ENCODE measurements around the gene NDEL1. TPM values are rescaled to one million over a fixed set of nuclear protein-coding genes. Genes with fewer than 3 reads are reported as not detected.

NDEL1 gene
- total RNA-seq, 1 donor from 2014 or later = 72.4 TPM

- no peak for DNase-seq (ENCODE audit: low spot score)
- no peaks in the 10 kb centered on the region for H3K36me3 Mint-ChIP-seq (ENCODE audit: low read depth)
- peaks cover 40% of the 10 kb centered on the region for H3K27me3 Mint-ChIP-seq (ENCODE audit: insufficient read depth)
- intact Hi-C loops (cut with micrococcal nuclease) = no loop called here
- H3K27ac Mint-ChIP-seq = no peak overlapping the region
- H3K4me1 Mint-ChIP-seq (ENCODE audit: low read depth) = peaks cover 5% of the 10 kb centered on the region
- no peaks in the 10 kb centered on the region for H3K9me3 Mint-ChIP-seq
- H3K4me3 Mint-ChIP-seq = no peak overlapping the region
Observed at GRCh38 chr17:8420041-8420934, 15.4 kb upstream of the NDEL1 start.

GRCh38 chr17:8421571-8421970, 14.1 kb upstream of the NDEL1 start:
- H3K27ac Mint-ChIP-seq = no peak overlapping the region
- H3K9me3 Mint-ChIP-seq = no peaks in the 10 kb centered on the region
- no peak for DNase-seq (ENCODE audit: low spot score)
- peaks cover 38% of the 10 kb centered on the region for H3K27me3 Mint-ChIP-seq (ENCODE audit: insufficient read depth)
- no peaks in the 10 kb centered on the region for H3K36me3 Mint-ChIP-seq (ENCODE audit: low read depth)
- H3K4me1 Mint-ChIP-seq (ENCODE audit: low read depth) = peaks cover 5% of the 10 kb centered on the region
- intact Hi-C loops (cut with micrococcal nuclease) = no loop called here
- H3K4me3 Mint-ChIP-seq = no peak overlapping the region

- H3K27me3 Mint-ChIP-seq (ENCODE audit: insufficient read depth) = peaks cover 18% of the 10 kb centered on the region
- no peak overlapping the region for H3K27ac Mint-ChIP-seq
- H3K4me1 Mint-ChIP-seq (ENCODE audit: low read depth) = no peaks in the 10 kb centered on the region
- H3K36me3 Mint-ChIP-seq (ENCODE audit: low read depth) = no peaks in the 10 kb centered on the region
- DNase-seq (ENCODE audit: low spot score) = no peak
- H3K4me3 Mint-ChIP-seq = no peak overlapping the region
- H3K9me3 Mint-ChIP-seq = no peaks in the 10 kb centered on the region
- intact Hi-C loops (cut with micrococcal nuclease) = no loop called here
Observed at GRCh38 chr17:8426094-8426720, 9.5 kb upstream of the NDEL1 start.

GRCh38 chr17:8426802-8427201, 8.9 kb upstream of the NDEL1 start:
- intact Hi-C loops (cut with micrococcal nuclease) = no loop called here
- Mint-ChIP-seq H3K4me3 (no peak overlapping the region), H3K27ac (no peak overlapping the region), H3K36me3 (ENCODE audit: low read depth) (no peaks in the 10 kb centered on the region), H3K27me3 (ENCODE audit: insufficient read depth) (peaks cover 15% of the 10 kb centered on the region), H3K9me3 (no peaks in the 10 kb centered on the region), H3K4me1 (ENCODE audit: low read depth) (no peaks in the 10 kb centered on the region)
- DNase-seq (ENCODE audit: low spot score) = no peak

- intact Hi-C loops (cut with micrococcal nuclease) = loop anchor here (10.0 kb wide), 1 partner anchor 296 kb away; no protein-coding TSS in a partner anchor
- Mint-ChIP-seq H3K36me3 (ENCODE audit: low read depth) (no peaks in the 10 kb centered on the region), H3K4me1 (ENCODE audit: low read depth) (no peaks in the 10 kb centered on the region), H3K27me3 (ENCODE audit: insufficient read depth) (peaks cover 2% of the 10 kb centered on the region), H3K9me3 (no peaks in the 10 kb centered on the region), H3K4me3 (no peak overlapping the region), H3K27ac (no peak overlapping the region)
- no peak for DNase-seq (ENCODE audit: low spot score)
Observed at GRCh38 chr17:8430966-8431365, 4.7 kb upstream of the NDEL1 start.

GRCh38 chr17:8436169-8436843, 622 bp downstream of the NDEL1 start:
- peak; percentile 64 for DNase-seq (ENCODE audit: low spot score)
- intact Hi-C loops (cut with micrococcal nuclease) = loop anchor here (5.0 to 10.0 kb wide), 3 partner anchors 302 to 461 kb away; no protein-coding TSS in a partner anchor
- Mint-ChIP-seq H3K27ac (peak overlapping the region; percentile 92), H3K36me3 (ENCODE audit: low read depth) (peaks cover 6% of the 10 kb centered on the region), H3K4me3 (peak overlapping the region; percentile 88), H3K4me1 (ENCODE audit: low read depth) (peaks cover 21% of the 10 kb centered on the region), H3K9me3 (no peaks in the 10 kb centered on the region), H3K27me3 (ENCODE audit: insufficient read depth) (no peaks in the 10 kb centered on the region)

GRCh38 chr17:8436844-8437171, 1.1 kb downstream of the NDEL1 start:
- Mint-ChIP-seq H3K4me3 (peak overlapping the region; percentile 88), H3K27ac (peak overlapping the region; percentile 92), H3K27me3 (ENCODE audit: insufficient read depth) (no peaks in the 10 kb centered on the region), H3K4me1 (ENCODE audit: low read depth) (peaks cover 26% of the 10 kb centered on the region), H3K36me3 (ENCODE audit: low read depth) (peaks cover 6% of the 10 kb centered on the region), H3K9me3 (no peaks in the 10 kb centered on the region)
- intact Hi-C loops (cut with micrococcal nuclease) = loop anchor here (5.0 to 10.0 kb wide), 3 partner anchors 302 to 460 kb away; no protein-coding TSS in a partner anchor
- no peak for DNase-seq (ENCODE audit: low spot score)

- Mint-ChIP-seq H3K27me3 (ENCODE audit: insufficient read depth) (no peaks in the 10 kb centered on the region), H3K4me3 (no peak overlapping the region), H3K4me1 (ENCODE audit: low read depth) (peaks cover 34% of the 10 kb centered on the region), H3K27ac (no peak overlapping the region), H3K9me3 (no peaks in the 10 kb centered on the region), H3K36me3 (ENCODE audit: low read depth) (peaks cover 6% of the 10 kb centered on the region)
- intact Hi-C loops (cut with micrococcal nuclease) = loop anchor here (5.0 to 10.0 kb wide), 3 partner anchors 304 to 459 kb away; no protein-coding TSS in a partner anchor
- no peak for DNase-seq (ENCODE audit: low spot score)
Observed at GRCh38 chr17:8438441-8438840, 2.8 kb downstream of the NDEL1 start.

- H3K4me3 Mint-ChIP-seq = no peak overlapping the region
- peaks cover 45% of the 10 kb centered on the region for H3K4me1 Mint-ChIP-seq (ENCODE audit: low read depth)
Observed at GRCh38 chr17:8439681-8440080, 4.0 kb downstream of the NDEL1 start.

GRCh38 chr17:8441690-8442089, 6.0 kb downstream of the NDEL1 start:
- Mint-ChIP-seq H3K4me3 (no peak overlapping the region), H3K36me3 (ENCODE audit: low read depth) (peaks cover 12% of the 10 kb centered on the region), H3K9me3 (no peaks in the 10 kb centered on the region), H3K4me1 (ENCODE audit: low read depth) (peaks cover 45% of the 10 kb centered on the region), H3K27me3 (ENCODE audit: insufficient read depth) (no peaks in the 10 kb centered on the region), H3K27ac (peak overlapping the region; percentile 9)
- intact Hi-C loops (cut with micrococcal nuclease) = no loop called here
- no peak for DNase-seq (ENCODE audit: low spot score)

More at GRCh38 chr17:8439681-8440080, 4.0 kb downstream of the NDEL1 start:
- intact Hi-C loops (cut with micrococcal nuclease) = loop anchor here (5.0 to 10.0 kb wide), 3 partner anchors 305 to 458 kb away; no protein-coding TSS in a partner anchor
- peaks cover 8% of the 10 kb centered on the region for H3K36me3 Mint-ChIP-seq (ENCODE audit: low read depth)
- DNase-seq (ENCODE audit: low spot score) = no peak
- no peak overlapping the region for H3K27ac Mint-ChIP-seq
- no peaks in the 10 kb centered on the region for H3K9me3 Mint-ChIP-seq
- H3K27me3 Mint-ChIP-seq (ENCODE audit: insufficient read depth) = no peaks in the 10 kb centered on the region

GRCh38 chr17:8442310-8442709, 6.6 kb downstream of the NDEL1 start:
- peaks cover 43% of the 10 kb centered on the region for H3K4me1 Mint-ChIP-seq (ENCODE audit: low read depth)
- intact Hi-C loops (cut with micrococcal nuclease) = no loop called here
- H3K4me3 Mint-ChIP-seq = no peak overlapping the region
- no peaks in the 10 kb centered on the region for H3K27me3 Mint-ChIP-seq (ENCODE audit: insufficient read depth)
- H3K27ac Mint-ChIP-seq = no peak overlapping the region
- no peaks in the 10 kb centered on the region for H3K9me3 Mint-ChIP-seq
- H3K36me3 Mint-ChIP-seq (ENCODE audit: low read depth) = peaks cover 16% of the 10 kb centered on the region
- no peak for DNase-seq (ENCODE audit: low spot score)

GRCh38 chr17:8443756-8444155, 8.1 kb downstream of the NDEL1 start:
- intact Hi-C loops (cut with micrococcal nuclease) = no loop called here
- Mint-ChIP-seq H3K27me3 (ENCODE audit: insufficient read depth) (no peaks in the 10 kb centered on the region), H3K36me3 (ENCODE audit: low read depth) (peaks cover 26% of the 10 kb centered on the region), H3K4me1 (ENCODE audit: low read depth) (peaks cover 37% of the 10 kb centered on the region), H3K27ac (no peak overlapping the region), H3K4me3 (no peak overlapping the region), H3K9me3 (no peaks in the 10 kb centered on the region)
- DNase-seq (ENCODE audit: low spot score) = no peak

GRCh38 chr17:8444494-8444893, 8.8 kb downstream of the NDEL1 start:
- Mint-ChIP-seq H3K27me3 (ENCODE audit: insufficient read depth) (no peaks in the 10 kb centered on the region), H3K4me1 (ENCODE audit: low read depth) (peaks cover 37% of the 10 kb centered on the region), H3K9me3 (no peaks in the 10 kb centered on the region), H3K36me3 (ENCODE audit: low read depth) (peaks cover 30% of the 10 kb centered on the region), H3K27ac (no peak overlapping the region), H3K4me3 (no peak overlapping the region)
- DNase-seq (ENCODE audit: low spot score) = no peak
- intact Hi-C loops (cut with micrococcal nuclease) = no loop called here
